IMR-90 (cell line): ENCODE results near the gene ACY1.

Experiments
- BHLHE40 ChIP-seq: fragments of 150-350 bp; IDR thresholded peaks from 2 replicates; pipeline ENCODE4 v1.6.1; 2016; ENCODE audit warnings: mild to moderate bottlenecking, low read depth, low read length
- CEBPB ChIP-seq: IDR thresholded peaks from 2 replicates; pipeline ENCODE4 v1.6.1; 2012; ENCODE audit warnings: low read depth, low read length, improper control_type of control experiment
- CTCF ChIP-seq: conservative IDR thresholded peaks from 2 replicates; pipeline ENCODE4 v1.5.1; 2012; ENCODE audit warnings: mild to moderate bottlenecking, low read depth, low read length, improper control_type of control experiment
- MXI1 ChIP-seq: IDR thresholded peaks from 2 replicates; pipeline ENCODE4 v1.6.1; 2012; ENCODE audit warnings: low read depth, mild to moderate bottlenecking, low read length, moderate library complexity, borderline replicate concordance
- POLR2A ChIP-seq: IDR thresholded peaks from 2 replicates; pipeline ENCODE4 v1.6.1; 2012; ENCODE audit warnings: mild to moderate bottlenecking, low read depth, low read length
- SMC3 ChIP-seq: fragments of 150-350 bp; IDR thresholded peaks from 2 replicates; pipeline ENCODE4 v1.6.1; 2016; ENCODE audit warnings: low read depth, mild to moderate bottlenecking, antibody characterized with exemption, low read length, moderate library complexity

GRCh38 chr3:51967384-51968169 is 15.8 kb upstream of the ACY1 start, which contains the start of gene PCBP4:
- TF ChIP-seq CTCF, result no peak
- no peak for TF ChIP-seq BHLHE40
- TF ChIP-seq SMC3, result no peak
- no peak for TF ChIP-seq MXI1
- no peak for TF ChIP-seq CEBPB
- no peak for TF ChIP-seq POLR2A
